KMS-11 (cell line): Measurements from ENCODE around the gene CARD10.

Source experiments
- H2AFZ ChIP-seq: fragments of 200-600 bp; sonication (generic); 2 replicates; pipeline ENCODE4 v1.6.1; 2016; ENCODE audit warnings: antibody characterized with exemption, mixed run types, low read depth
- H3K27ac ChIP-seq: fragments of 200-600 bp; sonication (generic); 2 replicates; pipeline ENCODE4 v1.6.1; 2016; ENCODE audit warnings: mild to moderate bottlenecking, mixed run types
- H3K27me3 ChIP-seq: fragments of 200-600 bp; sonication (generic); 2 replicates; pipeline ENCODE4 v1.6.1; 2017; ENCODE audit warnings: mild to moderate bottlenecking, low read depth, mixed run types, moderate library complexity; ENCODE audit not compliant: insufficient read depth
- H3K36me3 ChIP-seq: fragments of 200-600 bp; sonication (generic); 2 replicates; pipeline ENCODE4 v1.6.1; 2017; ENCODE audit warnings: mild to moderate bottlenecking, mixed run types; ENCODE audit not compliant: insufficient read depth
- H3K4me1 ChIP-seq: fragments of 200-600 bp; sonication (generic); 2 replicates; pipeline ENCODE4 v1.6.1; 2016; ENCODE audit warnings: mild to moderate bottlenecking, low read depth, mixed run types; ENCODE audit not compliant: poor library complexity, severe bottlenecking
- H3K4me2 ChIP-seq: fragments of 200-600 bp; sonication (generic); 2 replicates; pipeline ENCODE4 v1.7.0; 2016; ENCODE audit warnings: mild to moderate bottlenecking, mixed run types
- H3K4me3 ChIP-seq: fragments of 200-600 bp; sonication (generic); IDR thresholded peaks from 2 replicates; pipeline ENCODE4 v1.6.1; 2017; ENCODE audit warnings: low read depth, low read length, mixed read lengths; ENCODE audit not compliant: insufficient read depth
- H3K79me2 ChIP-seq: fragments of 200-600 bp; sonication (generic); 2 replicates; pipeline ENCODE4 v1.6.1; 2016; ENCODE audit warnings: low read depth, mixed run types; ENCODE audit not compliant: insufficient read depth
- H3K9ac ChIP-seq: fragments of 200-600 bp; sonication (generic); 2 replicates; pipeline ENCODE4 v1.6.1; 2016; ENCODE audit warnings: mild to moderate bottlenecking, mixed run types
- H4K20me1 ChIP-seq: fragments of 200-600 bp; sonication (generic); 2 replicates; pipeline ENCODE4 v1.6.1; 2016; ENCODE audit warnings: mild to moderate bottlenecking, mixed run types; ENCODE audit not compliant: insufficient read depth
- CTCF ChIP-seq: fragments of 200-600 bp; sonication (generic); conservative IDR thresholded peaks from 2 replicates; pipeline ENCODE4 v1.6.1; 2017; ENCODE audit warnings: low read depth, mild to moderate bottlenecking, antibody characterized with exemption, low read length, moderate library complexity, mixed read lengths

Gene CARD10

GRCh38 chr22:37487129-37487528, 32.1 kb downstream of the CARD10 start:
- Histone ChIP-seq H3K27ac (no peak overlapping the region), H2AFZ (no peak overlapping the region), H3K36me3 (no peaks in the 10 kb centered on the region), H3K4me2 (peak overlapping the region; percentile 84; the same call in 1 of the 2 replicates), H4K20me1 (no peaks in the 10 kb centered on the region), H3K4me3 (no peak overlapping the region), H3K79me2 (peaks cover 41% of the 10 kb centered on the region), H3K4me1 (peaks cover 17% of the 10 kb centered on the region), H3K27me3 (no peaks in the 10 kb centered on the region), H3K9ac (no peak overlapping the region)
- no peak for TF ChIP-seq CTCF

DNA sequence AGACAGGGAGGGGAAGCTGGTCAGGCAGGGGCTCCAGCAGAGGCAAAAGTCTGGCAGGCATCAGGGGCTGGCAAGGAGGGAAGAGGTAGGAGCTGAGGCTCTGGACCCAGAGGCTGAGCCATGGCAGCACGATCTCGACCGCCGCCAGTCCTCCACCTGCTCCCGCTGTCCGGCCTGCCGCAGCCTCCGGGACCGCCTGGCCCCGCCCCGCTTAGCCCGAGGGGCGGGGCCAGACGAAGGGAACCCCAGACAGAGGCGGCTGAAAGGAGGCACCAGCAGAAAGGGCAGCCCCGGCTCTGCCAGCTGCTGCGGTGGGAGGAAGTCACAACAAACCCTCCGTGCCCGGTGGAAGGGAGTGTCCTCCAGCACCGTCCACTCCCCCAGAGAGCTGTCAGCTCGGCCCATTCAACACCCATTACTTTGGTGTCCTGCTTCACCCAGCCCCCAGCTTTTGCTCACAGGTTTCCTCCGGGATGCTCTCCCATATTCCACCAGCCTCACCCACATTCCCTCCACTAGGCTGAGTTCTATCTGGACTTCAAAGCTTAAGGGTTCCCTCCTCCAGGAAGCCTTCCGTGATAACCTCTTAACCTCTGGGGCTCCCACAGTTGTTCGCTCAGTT, 32.9 kb downstream of the CARD10 start, which contains the start of gene MFNG:
Gene MFNG, minus strand, starts transcription at position 161 of the 622 bp plus-strand sequence. CDS start 207 bp downstream, outside the sequence.
- no peak within 1 kb of the TSS for H3K4me3 ChIP-seq

DNA sequence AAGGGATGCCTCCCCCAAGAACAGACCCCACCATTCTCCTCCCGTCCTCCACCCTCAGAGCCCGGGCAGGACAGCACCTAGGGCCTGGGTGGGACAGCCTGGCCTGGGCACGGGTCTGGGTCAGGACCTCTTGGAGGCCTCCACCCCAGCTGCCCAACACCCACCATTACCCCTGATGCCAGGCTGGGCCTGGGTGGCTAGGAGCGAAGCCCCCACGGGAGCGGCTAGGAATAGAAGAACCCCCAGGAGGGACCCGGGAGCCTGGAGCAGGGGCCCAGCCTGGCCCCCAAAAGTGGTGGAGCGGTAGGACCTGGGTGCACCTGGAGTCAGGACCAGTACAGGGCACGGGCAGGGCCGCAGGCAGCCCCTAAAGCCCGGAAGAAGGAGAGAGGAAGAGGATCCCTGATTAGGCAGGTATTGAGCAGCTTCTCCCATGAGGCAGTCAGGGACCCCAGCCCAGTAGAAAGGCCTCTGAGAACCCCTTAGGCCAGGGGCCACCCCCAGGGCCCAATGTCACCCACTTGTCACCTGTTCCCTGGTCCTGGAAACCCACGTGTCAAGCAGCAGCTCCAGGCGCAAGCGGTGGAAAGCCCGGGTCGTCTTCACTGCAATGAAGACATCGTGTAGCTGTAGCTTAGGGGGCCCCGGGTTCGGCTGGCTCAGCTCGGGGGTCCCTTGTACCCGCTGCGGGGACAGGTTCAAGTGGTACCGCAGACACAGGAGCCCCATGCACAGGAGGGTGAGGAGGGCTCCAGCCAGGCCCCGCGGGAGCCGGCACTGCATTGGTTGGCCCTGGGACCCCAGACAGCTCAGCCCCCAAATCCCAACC, 33.6 kb downstream of the CARD10 start:
- no peaks in the 10 kb centered on the region for H3K36me3 ChIP-seq
- peak overlapping the region; percentile 80 for H3K27ac ChIP-seq
- H3K4me3 ChIP-seq = no peak overlapping the region
- H4K20me1 ChIP-seq = no peaks in the 10 kb centered on the region
- peak overlapping the region; percentile 61; the same call in 1 of the 2 replicates for H2AFZ ChIP-seq
- peak overlapping the region; percentile 92 for H3K9ac ChIP-seq
- peak overlapping the region; percentile 84 for H3K4me2 ChIP-seq
- H3K27me3 ChIP-seq = no peaks in the 10 kb centered on the region
- peaks cover 17% of the 10 kb centered on the region for H3K4me1 ChIP-seq
- no peak for TF ChIP-seq CTCF
- peaks cover 56% of the 10 kb centered on the region for H3K79me2 ChIP-seq

More for the DNA sequence above, 32.9 kb downstream of the CARD10 start, which contains the start of gene MFNG:
- peak within 1 kb of the TSS; percentile 84 for H3K4me2 ChIP-seq
- H3K27ac ChIP-seq = peak within 1 kb of the TSS; percentile 80
- H2AFZ ChIP-seq = peak within 1 kb of the TSS; percentile 61; the same call in 1 of the 2 replicates
- no peak for TF ChIP-seq CTCF
- peak within 1 kb of the TSS; percentile 92 for H3K9ac ChIP-seq
- H3K27me3 ChIP-seq = no peaks in the 10 kb centered on the region
- no peaks in the 10 kb centered on the region for H3K36me3 ChIP-seq
- H4K20me1 ChIP-seq = no peaks in the 10 kb centered on the region
- H3K4me1 ChIP-seq = peaks cover 17% of the 10 kb centered on the region
- H3K79me2 ChIP-seq = peaks cover 48% of the 10 kb centered on the region

DNA sequence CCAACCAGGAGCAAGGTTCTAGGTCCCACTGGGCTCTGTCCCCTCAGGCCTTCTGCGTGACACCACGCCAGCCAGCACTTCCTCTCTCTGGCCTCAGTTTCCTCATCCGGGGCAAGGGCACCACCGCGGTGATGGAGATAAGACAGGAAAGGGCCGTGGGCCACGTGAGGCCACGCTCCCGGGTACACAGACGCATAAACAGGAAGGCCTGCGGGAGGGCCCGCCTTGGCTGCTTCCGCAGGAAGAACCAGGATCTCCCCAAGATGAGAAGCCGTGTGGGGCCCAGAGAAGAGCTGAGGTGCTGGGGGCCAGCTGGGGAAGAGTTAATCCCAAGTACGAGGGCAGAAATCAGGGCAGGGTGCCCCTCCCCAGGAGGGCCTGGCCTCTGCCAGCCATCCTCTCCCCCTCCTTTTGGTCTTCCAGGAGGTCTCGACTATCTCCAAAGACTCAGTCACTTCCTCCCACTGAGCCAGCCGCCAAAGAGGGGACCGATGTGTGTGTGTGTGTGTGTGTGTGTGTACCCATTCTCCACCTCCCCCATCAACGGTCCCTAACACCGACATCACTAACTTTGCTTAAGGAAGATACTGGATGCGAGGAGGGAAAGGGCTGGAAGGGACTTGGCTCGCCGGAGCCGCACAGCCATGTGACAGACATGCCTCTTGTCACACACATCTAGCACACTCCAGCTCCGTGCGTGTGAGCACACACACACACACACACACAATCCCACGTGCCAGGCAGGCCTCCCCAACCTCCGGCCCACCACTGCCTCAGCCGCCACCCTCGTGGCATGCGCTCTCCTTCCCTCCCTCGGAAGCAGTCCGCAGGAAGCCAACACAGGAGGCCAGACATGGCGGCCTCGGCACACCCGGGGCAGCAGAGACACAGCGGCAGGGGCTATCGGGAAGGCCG, 34.5 kb downstream of the CARD10 start:
- no peak overlapping the region for H3K4me3 ChIP-seq
- H3K79me2 ChIP-seq = peaks cover 58% of the 10 kb centered on the region
- peak overlapping the region; percentile 92 for H3K9ac ChIP-seq
- H3K27ac ChIP-seq = peak overlapping the region; percentile 80
- H3K36me3 ChIP-seq = no peaks in the 10 kb centered on the region
- peaks cover 17% of the 10 kb centered on the region for H3K4me1 ChIP-seq
- H2AFZ ChIP-seq = peak overlapping the region; percentile 61; the same call in 1 of the 2 replicates
- H4K20me1 ChIP-seq = no peaks in the 10 kb centered on the region
- peak overlapping the region; percentile 84 for H3K4me2 ChIP-seq
- no peak for TF ChIP-seq CTCF
- no peaks in the 10 kb centered on the region for H3K27me3 ChIP-seq
